ENCODE data around the gene C6orf89.
"Not testable (repeated sequence)": the region's sequence is repeated elsewhere in the genome, so short reads cannot be mapped to it uniquely, and the experiment has no call there.

The C6orf89 gene

DNA sequence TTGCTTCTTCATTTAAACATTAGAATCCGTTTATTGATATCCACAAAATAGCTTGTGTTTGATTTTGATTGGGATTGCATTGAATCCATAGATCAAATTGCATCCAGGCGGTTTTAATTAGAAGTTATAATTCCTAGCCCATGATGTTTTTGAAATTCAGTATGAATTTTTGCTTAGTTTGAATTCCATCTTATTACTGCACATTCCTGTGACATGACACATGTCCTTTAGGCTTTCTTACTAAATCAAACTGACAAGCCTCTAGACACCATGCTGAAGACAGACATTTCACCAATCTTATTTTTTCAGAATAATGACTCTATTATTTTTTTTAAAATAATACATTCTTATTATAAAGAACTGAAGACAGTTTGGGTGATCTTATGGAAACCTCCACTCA is 47.4 kb downstream of the C6orf89 start:
- DNase-seq (ENCODE audit: low read depth) = no peak
- no peak overlapping the region for H3K4me3 ChIP-seq (ENCODE audit: control insufficient read depth, low read depth, low read length)
- TF ChIP-seq, protein P1, sequence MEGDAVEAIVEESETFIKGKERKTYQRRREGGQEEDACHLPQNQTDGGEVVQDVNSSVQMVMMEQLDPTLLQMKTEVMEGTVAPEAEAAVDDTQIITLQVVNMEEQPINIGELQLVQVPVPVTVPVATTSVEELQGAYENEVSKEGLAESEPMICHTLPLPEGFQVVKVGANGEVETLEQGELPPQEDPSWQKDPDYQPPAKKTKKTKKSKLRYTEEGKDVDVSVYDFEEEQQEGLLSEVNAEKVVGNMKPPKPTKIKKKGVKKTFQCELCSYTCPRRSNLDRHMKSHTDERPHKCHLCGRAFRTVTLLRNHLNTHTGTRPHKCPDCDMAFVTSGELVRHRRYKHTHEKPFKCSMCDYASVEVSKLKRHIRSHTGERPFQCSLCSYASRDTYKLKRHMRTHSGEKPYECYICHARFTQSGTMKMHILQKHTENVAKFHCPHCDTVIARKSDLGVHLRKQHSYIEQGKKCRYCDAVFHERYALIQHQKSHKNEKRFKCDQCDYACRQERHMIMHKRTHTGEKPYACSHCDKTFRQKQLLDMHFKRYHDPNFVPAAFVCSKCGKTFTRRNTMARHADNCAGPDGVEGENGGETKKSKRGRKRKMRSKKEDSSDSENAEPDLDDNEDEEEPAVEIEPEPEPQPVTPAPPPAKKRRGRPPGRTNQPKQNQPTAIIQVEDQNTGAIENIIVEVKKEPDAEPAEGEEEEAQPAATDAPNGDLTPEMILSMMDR (IDR thresholded peaks at IDR 0.05; ENCODE audit: control insufficient read depth, insufficient read depth, low read depth, low read length, missing control alignments) = no peak

DNA sequence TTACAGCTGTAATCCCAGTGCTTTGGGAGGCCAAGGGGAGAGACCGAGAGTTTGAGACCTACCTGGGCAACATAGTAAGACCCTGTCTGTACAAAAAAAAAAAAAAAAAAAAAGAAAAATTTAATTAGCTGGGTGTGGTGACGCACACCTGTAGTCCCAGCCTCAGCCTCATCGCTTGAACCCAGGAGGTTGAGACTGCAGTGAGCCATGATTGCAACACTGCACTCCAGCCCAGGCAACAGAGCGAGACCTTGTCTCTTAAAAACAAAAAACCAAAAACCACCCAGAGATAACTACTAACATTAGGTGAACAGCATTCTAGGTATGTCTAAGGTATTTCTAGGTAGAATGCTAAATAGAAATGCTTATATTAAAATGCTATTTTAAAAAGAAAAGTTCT is 47.8 kb downstream of the C6orf89 start:
- DNase-seq (ENCODE audit: low read depth) = no peak
- no peak overlapping the region for H3K4me3 ChIP-seq (ENCODE audit: control insufficient read depth, low read depth, low read length)
- TF ChIP-seq, protein P1 (IDR thresholded peaks at IDR 0.05; ENCODE audit: control insufficient read depth, insufficient read depth, low read depth, low read length, missing control alignments) = no peak

DNA sequence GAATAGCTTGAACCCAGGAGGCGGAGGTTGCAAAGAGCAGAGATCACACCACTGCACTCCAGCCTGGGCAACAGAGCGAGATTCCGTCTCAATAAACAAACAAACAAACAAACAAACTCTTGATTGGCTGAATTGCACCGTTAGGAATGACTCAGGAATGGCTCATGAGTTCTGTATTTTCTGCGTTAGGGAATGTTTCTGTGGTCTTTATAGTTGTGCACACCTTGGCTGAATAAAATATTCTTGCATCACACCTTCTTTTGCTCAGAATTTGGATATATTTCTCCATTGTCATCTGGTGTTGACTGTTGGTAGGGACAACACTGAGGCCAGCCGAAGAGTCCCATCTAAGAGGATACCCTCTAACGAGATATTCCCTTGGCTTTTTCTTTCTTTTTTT is 49.1 kb downstream of the C6orf89 start:
- DNase-seq (ENCODE audit: low read depth) = no peak
- TF ChIP-seq, protein P1 (IDR thresholded peaks at IDR 0.05; ENCODE audit: control insufficient read depth, insufficient read depth, low read depth, low read length, missing control alignments) = no peak
- H3K4me3 ChIP-seq (ENCODE audit: control insufficient read depth, low read depth, low read length) = no peak overlapping the region

DNA sequence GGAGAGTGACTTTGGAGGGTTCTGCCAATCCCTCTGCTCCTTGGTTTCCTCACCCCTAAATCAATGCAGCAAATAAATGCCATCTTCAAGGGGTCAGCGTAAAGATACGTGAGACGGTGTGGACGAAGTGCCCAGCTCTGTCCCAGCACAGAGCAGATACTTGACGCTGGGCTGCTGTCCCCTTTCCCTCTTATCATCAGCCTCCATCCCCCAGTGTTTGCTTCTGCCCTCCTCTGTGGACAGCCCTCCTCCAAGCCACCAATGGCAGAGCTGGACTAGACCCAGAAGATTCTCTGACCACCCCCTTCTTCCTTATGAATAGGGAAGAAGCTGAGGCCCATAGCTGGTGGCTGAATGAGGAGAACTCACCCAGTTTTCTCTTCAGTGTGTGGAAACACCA is 51.1 kb downstream of the C6orf89 start:
- TF ChIP-seq, protein P1 (IDR thresholded peaks at IDR 0.05; ENCODE audit: control insufficient read depth, insufficient read depth, low read depth, low read length, missing control alignments) = no peak
- H3K4me3 ChIP-seq (ENCODE audit: control insufficient read depth, low read depth, low read length) = no peak overlapping the region
- no peak for DNase-seq (ENCODE audit: low read depth)

DNA sequence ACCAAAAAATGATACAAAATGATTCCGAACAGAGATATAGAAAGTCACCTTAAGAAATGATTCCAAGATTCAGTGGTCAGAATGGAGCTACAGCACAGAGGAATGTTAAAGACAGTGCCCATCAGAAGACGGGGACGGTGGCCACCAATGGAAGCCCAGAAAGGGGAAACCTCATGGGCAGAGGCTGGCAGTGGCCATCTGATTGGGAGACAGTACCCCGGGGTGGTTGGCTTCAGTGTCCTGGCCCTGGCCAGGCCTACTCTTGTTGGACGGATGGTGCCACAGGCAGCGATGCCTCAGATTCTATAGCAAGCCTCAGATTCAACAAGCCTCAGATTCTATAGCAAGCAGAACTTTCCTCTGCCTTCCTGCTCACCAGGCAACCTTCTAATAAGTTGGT is 52.1 kb downstream of the C6orf89 start:
- TF ChIP-seq, protein P1 (IDR thresholded peaks at IDR 0.05; ENCODE audit: control insufficient read depth, insufficient read depth, low read depth, low read length, missing control alignments) = no peak
- no peak overlapping the region for H3K4me3 ChIP-seq (ENCODE audit: control insufficient read depth, low read depth, low read length)

DNA sequence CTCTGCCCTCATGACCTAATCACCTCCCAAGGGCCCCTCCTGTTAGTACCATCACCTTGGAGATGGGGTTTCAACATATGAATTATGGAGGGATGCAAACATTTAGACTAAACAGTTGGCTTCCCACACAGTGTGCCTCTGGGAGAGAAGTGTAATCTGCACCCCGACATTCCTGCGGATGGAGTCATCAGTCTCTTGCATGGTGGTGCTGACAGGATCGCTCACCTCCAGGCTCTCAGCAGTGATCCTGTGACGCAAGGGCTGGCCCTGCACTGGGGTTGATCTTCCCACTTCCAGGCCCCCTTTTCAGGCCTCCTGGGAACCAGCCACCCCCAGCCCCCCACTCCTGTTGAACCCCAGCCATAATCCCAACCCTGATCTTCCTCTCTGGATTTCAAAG is 52.8 kb downstream of the C6orf89 start:
- TF ChIP-seq, protein P1 (IDR thresholded peaks at IDR 0.05; ENCODE audit: control insufficient read depth, insufficient read depth, low read depth, low read length, missing control alignments) = no peak
- no peak overlapping the region for H3K4me3 ChIP-seq (ENCODE audit: control insufficient read depth, low read depth, low read length)
- peak; percentile 20 for DNase-seq (ENCODE audit: low read depth)

More for the DNA sequence above, 52.1 kb downstream of the C6orf89 start:
- no peak for DNase-seq (ENCODE audit: low read depth)

DNA sequence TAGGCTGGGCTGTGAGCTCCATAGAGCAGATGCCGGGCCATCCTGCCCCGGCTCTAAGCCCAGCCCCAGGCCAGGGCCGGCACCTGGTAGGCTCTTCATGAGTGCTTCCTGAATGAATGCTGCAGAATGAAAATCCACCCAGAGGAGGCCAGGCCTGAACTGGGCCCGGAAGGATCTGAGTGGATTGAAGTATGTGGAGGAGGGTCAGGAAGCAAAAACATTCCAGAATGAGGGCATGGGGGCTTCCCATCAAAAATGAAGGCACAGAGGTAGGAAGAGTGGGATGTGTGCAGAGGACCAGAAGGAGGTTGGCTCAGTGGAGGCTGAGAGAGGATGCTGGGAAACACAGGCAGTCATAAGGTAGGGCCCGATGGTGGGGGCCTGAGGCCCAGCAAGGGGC is 53.3 kb downstream of the C6orf89 start:
- not testable (repeated sequence) for H3K4me3 ChIP-seq (ENCODE audit: control insufficient read depth, low read depth, low read length)

More for the DNA sequence above, 53.3 kb downstream of the C6orf89 start:
- DNase-seq (ENCODE audit: low read depth) = not testable (repeated sequence)

All from AG09309 (cell line).